ENCODE measurements around the gene MDH2.
"Not testable (repeated sequence)": the region's sequence is repeated elsewhere in the genome, so short reads cannot be mapped to it uniquely, and the experiment has no call there.

Gene MDH2

GRCh38 chr7:76106893-76107292 is 59.0 kb downstream of the MDH2 start:
- Histone ChIP-seq H3K4me3 (ENCODE audit: low read depth, low read length, poor library complexity, severe bottlenecking) (no peak overlapping the region), H2AFZ (ENCODE audit: low read length) (no peak overlapping the region), H3K9me3 (ENCODE audit: low read length) (no peaks in the 10 kb centered on the region), H3K9me2 (ENCODE audit: low read depth, low read length) (no peaks in the 10 kb centered on the region), H3K4me2 (ENCODE audit: low read length) (no peak overlapping the region), H3K79me2 (ENCODE audit: insufficient read depth, low read length) (no peaks in the 10 kb centered on the region), H3K27me3 (ENCODE audit: insufficient read depth, low read length) (peaks cover 5% of the 10 kb centered on the region; the same call in 1 of the 2 replicates), H3K27ac (ENCODE audit: low read depth, low read length, poor library complexity, severe bottlenecking) (no peak overlapping the region), H3F3A (ENCODE audit: insufficient read depth, low read length) (no peaks in the 10 kb centered on the region), H3K36me3 (ENCODE audit: insufficient read depth, low read length) (no peaks in the 10 kb centered on the region), H3K4me1 (ENCODE audit: insufficient read depth, low read length, severe bottlenecking) (no peaks in the 10 kb centered on the region), H3K9ac (ENCODE audit: low read length) (no peak overlapping the region), H4K20me1 (ENCODE audit: insufficient read depth, low read length) (no peaks in the 10 kb centered on the region)
- no peak for TF ChIP-seq EZH2 (IDR thresholded peaks at IDR 0.05; ENCODE audit: borderline replicate concordance, low read length)
- TF ChIP-seq CTCF (IDR thresholded peaks at IDR 0.05; ENCODE audit: low read length): no peak

DNA sequence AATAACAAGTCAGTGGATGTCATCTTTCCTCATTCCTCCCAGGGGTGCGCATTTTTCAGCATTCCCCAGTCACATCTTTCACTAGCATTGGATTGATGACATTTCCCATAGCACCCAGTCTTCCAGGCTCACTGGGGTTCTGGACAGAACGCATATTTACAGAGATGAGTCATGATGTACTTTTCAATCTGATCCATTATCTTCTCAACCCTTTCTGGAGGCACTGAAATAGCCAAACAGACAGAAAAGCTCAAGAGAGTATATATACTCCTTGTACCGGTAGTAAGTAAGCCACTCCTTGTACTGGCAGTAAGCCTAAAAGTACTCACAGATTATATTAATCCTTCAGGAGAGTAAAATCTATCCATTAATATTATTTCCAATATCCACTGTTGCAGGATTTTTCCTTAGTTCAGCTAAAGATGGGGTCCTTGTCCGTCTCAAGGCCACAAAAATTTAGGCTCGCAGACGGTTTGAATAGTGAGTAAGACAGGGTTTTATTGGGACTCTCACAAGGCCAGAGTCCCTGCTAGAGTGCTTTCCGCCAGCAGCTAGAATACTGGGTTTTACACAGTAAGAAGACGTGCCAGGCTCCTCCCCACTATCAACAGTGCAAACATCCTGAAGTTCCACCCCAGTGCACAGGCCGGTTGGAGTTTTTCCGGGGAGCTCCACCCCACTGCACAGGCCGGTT is 60.8 kb downstream of the MDH2 start:
- Histone ChIP-seq H3K4me3 (ENCODE audit: low read depth, low read length, poor library complexity, severe bottlenecking) (no peak overlapping the region), H3K4me2 (ENCODE audit: low read length) (no peak overlapping the region), H3K27me3 (ENCODE audit: insufficient read depth, low read length) (no peaks in the 10 kb centered on the region), H3K9ac (ENCODE audit: low read length) (no peak overlapping the region), H3K4me1 (ENCODE audit: insufficient read depth, low read length, severe bottlenecking) (no peaks in the 10 kb centered on the region), H3F3A (ENCODE audit: insufficient read depth, low read length) (no peaks in the 10 kb centered on the region), H3K9me3 (ENCODE audit: low read length) (no peaks in the 10 kb centered on the region), H4K20me1 (ENCODE audit: insufficient read depth, low read length) (no peaks in the 10 kb centered on the region), H3K79me2 (ENCODE audit: insufficient read depth, low read length) (no peaks in the 10 kb centered on the region), H3K9me2 (ENCODE audit: low read depth, low read length) (no peaks in the 10 kb centered on the region), H3K36me3 (ENCODE audit: insufficient read depth, low read length) (no peaks in the 10 kb centered on the region), H2AFZ (ENCODE audit: low read length) (no peak overlapping the region), H3K27ac (ENCODE audit: low read depth, low read length, poor library complexity, severe bottlenecking) (no peak overlapping the region)
- TF ChIP-seq EZH2 (IDR thresholded peaks at IDR 0.05; ENCODE audit: borderline replicate concordance, low read length) (no peak), CTCF (IDR thresholded peaks at IDR 0.05; ENCODE audit: low read length) (no peak)

DNA sequence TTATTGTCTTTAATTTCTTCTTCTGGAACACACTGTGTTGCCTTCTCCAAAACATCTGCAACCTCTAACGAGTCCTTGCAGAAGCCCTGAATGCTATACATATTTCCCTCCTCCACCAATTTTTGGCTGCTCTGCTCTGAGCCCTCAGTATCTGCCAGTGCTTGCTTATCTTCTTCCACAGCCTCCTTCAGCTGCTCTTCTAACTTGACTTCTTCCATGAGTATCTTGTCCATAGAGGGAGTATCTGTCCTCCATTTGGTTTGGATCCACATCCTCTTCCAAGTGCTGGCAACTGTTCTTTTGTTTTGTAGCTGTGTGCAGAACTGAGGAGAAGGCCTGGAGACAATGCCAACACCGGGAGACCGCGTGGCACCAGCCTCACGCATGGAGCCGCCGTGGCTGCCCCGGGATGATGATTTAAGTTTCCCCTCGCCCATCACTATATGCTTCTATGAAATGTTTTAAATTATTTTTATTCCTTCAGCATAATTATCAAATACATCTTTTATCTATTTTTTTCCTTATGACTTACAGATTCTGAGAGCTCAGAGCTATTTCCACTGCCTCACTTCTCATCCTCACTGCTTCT is 65.2 kb downstream of the MDH2 start:
- H3F3A ChIP-seq (ENCODE audit: insufficient read depth, low read length); H3K9me3 ChIP-seq (ENCODE audit: low read length); H3K27ac ChIP-seq (ENCODE audit: low read depth, low read length, poor library complexity, severe bottlenecking); H4K20me1 ChIP-seq (ENCODE audit: insufficient read depth, low read length); H3K27me3 ChIP-seq (ENCODE audit: insufficient read depth, low read length); H2AFZ ChIP-seq (ENCODE audit: low read length); H3K36me3 ChIP-seq (ENCODE audit: insufficient read depth, low read length); H3K9me2 ChIP-seq (ENCODE audit: low read depth, low read length); H3K9ac ChIP-seq (ENCODE audit: low read length); H3K79me2 ChIP-seq (ENCODE audit: insufficient read depth, low read length); H3K4me2 ChIP-seq (ENCODE audit: low read length); H3K4me1 ChIP-seq (ENCODE audit: insufficient read depth, low read length, severe bottlenecking); H3K4me3 ChIP-seq (ENCODE audit: low read depth, low read length, poor library complexity, severe bottlenecking): not testable (repeated sequence)

GRCh38 chr7:76114742-76115141 is 66.8 kb downstream of the MDH2 start:
- H3K79me2 ChIP-seq (ENCODE audit: insufficient read depth, low read length); H3K4me1 ChIP-seq (ENCODE audit: insufficient read depth, low read length, severe bottlenecking); H3K9me3 ChIP-seq (ENCODE audit: low read length); H3K27me3 ChIP-seq (ENCODE audit: insufficient read depth, low read length); H3K27ac ChIP-seq (ENCODE audit: low read depth, low read length, poor library complexity, severe bottlenecking); H3K9ac ChIP-seq (ENCODE audit: low read length); H4K20me1 ChIP-seq (ENCODE audit: insufficient read depth, low read length); H3K4me3 ChIP-seq (ENCODE audit: low read depth, low read length, poor library complexity, severe bottlenecking); H3K4me2 ChIP-seq (ENCODE audit: low read length); H3K36me3 ChIP-seq (ENCODE audit: insufficient read depth, low read length); H3K9me2 ChIP-seq (ENCODE audit: low read depth, low read length); H2AFZ ChIP-seq (ENCODE audit: low read length); H3F3A ChIP-seq (ENCODE audit: insufficient read depth, low read length): not testable (repeated sequence)

All from OCI-LY1 (cell line).